Measurements from ENCODE around the gene IL19. TPM values are rescaled to one million over a fixed set of nuclear protein-coding genes. Genes with fewer than 3 reads are reported as not detected.

IL19 gene
- total RNA-seq, 1 experiment from 2014 or later, result not detected

DNA sequence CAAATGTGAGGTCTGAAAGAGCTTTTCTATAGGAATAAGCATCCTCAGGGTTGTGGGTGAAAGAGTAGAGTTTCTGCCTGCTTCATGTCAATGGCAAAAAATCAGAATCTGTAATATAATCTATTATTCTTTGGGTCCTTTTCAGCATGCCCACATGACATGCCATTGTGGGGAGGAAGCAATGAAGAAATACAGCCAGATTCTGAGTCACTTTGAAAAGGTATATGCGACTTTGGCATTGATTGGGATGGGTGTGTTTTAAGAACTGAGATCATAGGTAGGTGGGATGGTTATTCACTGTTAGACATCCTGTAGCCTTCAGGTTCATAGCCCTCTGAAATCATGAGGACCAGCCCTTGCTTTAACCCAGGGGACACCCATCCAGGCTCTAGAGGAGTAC, 96.7 kb downstream of the IL19 start:
- Histone ChIP-seq H3K56ac (ENCODE audit: insufficient read length, low read depth, low read length) (no peak overlapping the region), H4K91ac (ENCODE audit: insufficient read length, low read depth, low read length) (no peak overlapping the region), H3K4ac (ENCODE audit: low read depth, low read length) (no peak overlapping the region), H3K14ac (ENCODE audit: insufficient read depth, low read length) (no peak overlapping the region), H2AFZ (ENCODE audit: low read length) (no peak overlapping the region), H3K27me3 (ENCODE audit: insufficient read depth, low read length) (no peaks in the 10 kb centered on the region), H3K23me2 (ENCODE audit: insufficient read length, low read depth, low read length, poor library complexity, severe bottlenecking) (no peaks in the 10 kb centered on the region), H3K9ac (ENCODE audit: extremely low read depth, insufficient read length, low read length) (no peak overlapping the region), H2BK12ac (ENCODE audit: insufficient read length, low read depth, low read length) (no peak overlapping the region), H3T11ph (ENCODE audit: low read length) (no peak overlapping the region), H3K23ac (ENCODE audit: insufficient read length, low read depth, low read length) (no peak overlapping the region), H4K8ac (replicated peaks; ENCODE audit: insufficient read length, low read depth, low read length) (no peak overlapping the region), H2BK120ac (ENCODE audit: low read depth, low read length, poor library complexity, severe bottlenecking) (no peak overlapping the region), H3K4me2 (ENCODE audit: insufficient read depth, insufficient read length, low read length) (no peak overlapping the region), H3K79me1 (ENCODE audit: insufficient read depth, low read depth, low read length, poor library complexity, severe bottlenecking) (no peaks in the 10 kb centered on the region), H4K5ac (ENCODE audit: insufficient read length, low read depth, low read length) (no peak overlapping the region), H2BK15ac (ENCODE audit: low read depth, low read length) (no peak overlapping the region), H3K79me2 (ENCODE audit: insufficient read depth, low read length) (0 out of 2 replicates have a peak, but pooled peaks cover 1% of the 10 kb centered on the region), H2AK5ac (ENCODE audit: insufficient read length, low read length) (no peak overlapping the region), H3K18ac (ENCODE audit: insufficient read length, low read depth, low read length) (no peak overlapping the region), H3K4me1 (ENCODE audit: insufficient read depth, low read length) (no peaks in the 10 kb centered on the region), H3K9me3 (ENCODE audit: control insufficient read depth, low read depth, low read length) (no peaks in the 10 kb centered on the region), H3K27ac (ENCODE audit: insufficient read length, low read depth, low read length) (no peak overlapping the region), H2BK20ac (ENCODE audit: low read depth, low read length, poor library complexity, severe bottlenecking) (no peak overlapping the region), H2BK5ac (ENCODE audit: insufficient read length, low read length) (no peak overlapping the region), H4K20me1 (ENCODE audit: control insufficient read depth, insufficient read depth, insufficient read length) (no peaks in the 10 kb centered on the region)
- DNase-seq, result no peak
- H3K4me1 Mint-ChIP-seq, result no peaks in the 10 kb centered on the region; a peak in 1 of 4 replicates
- no peaks in the 10 kb centered on the region; a peak in 1 of 5 replicates for H3K9me3 Mint-ChIP-seq
- WGBS (ENCODE audit: extremely low coverage, insufficient read length, low lambda C conversion rate), result no CpG with 5 or more reads among the region's 1 CpG
- no peaks in the 10 kb centered on the region for H3K36me3 Mint-ChIP-seq (ENCODE audit: insufficient read depth in 1 of 3, low read depth in 3 of 3)
- H3K27me3 Mint-ChIP-seq (ENCODE audit: low read depth), result peaks cover 37% of the 10 kb centered on the region
- no peak overlapping the region for H3K4me3 Mint-ChIP-seq
- TF ChIP-seq, protein P1, sequence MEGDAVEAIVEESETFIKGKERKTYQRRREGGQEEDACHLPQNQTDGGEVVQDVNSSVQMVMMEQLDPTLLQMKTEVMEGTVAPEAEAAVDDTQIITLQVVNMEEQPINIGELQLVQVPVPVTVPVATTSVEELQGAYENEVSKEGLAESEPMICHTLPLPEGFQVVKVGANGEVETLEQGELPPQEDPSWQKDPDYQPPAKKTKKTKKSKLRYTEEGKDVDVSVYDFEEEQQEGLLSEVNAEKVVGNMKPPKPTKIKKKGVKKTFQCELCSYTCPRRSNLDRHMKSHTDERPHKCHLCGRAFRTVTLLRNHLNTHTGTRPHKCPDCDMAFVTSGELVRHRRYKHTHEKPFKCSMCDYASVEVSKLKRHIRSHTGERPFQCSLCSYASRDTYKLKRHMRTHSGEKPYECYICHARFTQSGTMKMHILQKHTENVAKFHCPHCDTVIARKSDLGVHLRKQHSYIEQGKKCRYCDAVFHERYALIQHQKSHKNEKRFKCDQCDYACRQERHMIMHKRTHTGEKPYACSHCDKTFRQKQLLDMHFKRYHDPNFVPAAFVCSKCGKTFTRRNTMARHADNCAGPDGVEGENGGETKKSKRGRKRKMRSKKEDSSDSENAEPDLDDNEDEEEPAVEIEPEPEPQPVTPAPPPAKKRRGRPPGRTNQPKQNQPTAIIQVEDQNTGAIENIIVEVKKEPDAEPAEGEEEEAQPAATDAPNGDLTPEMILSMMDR (conservative IDR thresholded peaks at IDR 0.05), result no peak
- H3K27ac Mint-ChIP-seq, result no peak overlapping the region

Measured in H9 (cell line).